Adrenal gland (tissue), 12 donors: ENCODE data around the gene PACS2. TPM values are rescaled to one million over a fixed set of nuclear protein-coding genes. Genes with fewer than 3 reads are reported as not detected.
"Not testable (repeated sequence)": the region's sequence is repeated elsewhere in the genome, so short reads cannot be mapped to it uniquely, and the experiment has no call there.

Experiments used
- DNase-seq, 7 donors: peaks; one replicate each; pipeline ENCODE4 v3.0.0-alpha.2; 2019 to 2020
- H3K27ac ChIP-seq, 5 donors: fragments of 200-600 bp; sonication (generic) in 4 of 5; 1 replicate in 3 of 5; 2 replicates in 2 of 5; pipeline versions ENCODE4 v1.5.1 to v1.8.0; 2016 to 2020; ENCODE audit warnings: mild to moderate bottlenecking in 1 of 5
- H3K27me3 ChIP-seq: fragments of 200-600 bp; 2 replicates; pipeline ENCODE4 v1.8.0; 2021
- H3K36me3 ChIP-seq, 2 donors: fragments of 200-600 bp; replicated peaks in 1 of 2; 1 replicate in 1 of 2; 2 replicates in 1 of 2; pipeline versions ENCODE4 v1.5.1 to v1.8.0; 2018 to 2022
- H3K4me1 ChIP-seq, 2 donors: fragments of 200-600 bp; replicated peaks in 1 of 2; 1 replicate in 1 of 2; 2 replicates in 1 of 2; pipeline versions ENCODE4 v1.5.1 to v1.8.0; 2018 to 2021
- H3K4me3 ChIP-seq, 4 donors: fragments of 200-600 bp; sonication (generic) in 3 of 4; one replicate each; pipeline ENCODE4 v1.5.1; 2016 to 2018
- H3K9me3 ChIP-seq, 3 donors: fragments of 200-600 bp; sonication (generic) in 1 of 3; replicated peaks in 1 of 3; 1 replicate in 2 of 3; 2 replicates in 1 of 3; pipeline versions ENCODE4 v1.5.1 to v1.8.0; 2016 to 2021
- POLR2A ChIP-seq, 2 donors: fragments of 450-650 bp; IDR thresholded peaks; one replicate each; pipeline ENCODE4 v1.6.1; 2017; ENCODE audit warnings: antibody characterized with exemption in 2 of 2, mild to moderate bottlenecking in 2 of 2, moderate library complexity in 1 of 2
- WGBS, 4 donors: extraction: QIAGEN DNeasy Blood & Tissue Kit in 2 of 4; methylation state at CpG; one replicate each; pipeline versions ENCODE4 v1.1.5 to v1.1.7; 2013 to 2017; 5-methylcytosine and 5-hydroxymethylcytosine counted together
- intact Hi-C, 2 donors: fragments of 100-400 bp; cut with DNase I; formaldehyde crosslinking; loops; one replicate each; pipeline versions ENCODE4 v1.14.1 to v1.15.0; 2022 to 2023
- polyA plus RNA-seq, 3 donors: library from polyadenylated mRNA; stranded (reverse); fragments of 200-250 nt in 2 of 3; fragments of 350-450 nt in 1 of 3; fragmentation: Illumina TruSeq in 1 of 3; extraction: RNeasy Lipid Tissue Mini Kit (QIAGEN cat#74804) in 1 of 3; gene quantifications; one replicate each; pipeline ENCODE4 v1.2.3, GENCODE V29; 2013 to 2014
- total RNA-seq, 9 donors: library from RNA; depleted of rRNA in 4 of 9; stranded (reverse); fragments of >200 nt in 4 of 9; fragments of 120-200 nt in 1 of 9; fragmentation: NEBNext Ultra II Directional in 1 of 9; extraction: Animal tissue kit (Norgen Biotek cat#: 25700) in 1 of 9; gene quantifications; one replicate each; pipeline versions ENCODE4 v1.1.0 to v1.2.4, GENCODE V29; 2013 to 2023
- TF ChIP-seq, protein P1 (sequence below), 6 experiments: fragments of 450-650 bp in 4 of 6; fragments of 200-600 bp in 2 of 6; sonication (generic) in 1 of 6; IDR thresholded peaks; 1 replicate in 5 of 6; 2 replicates in 1 of 6; pipeline versions ENCODE4 v1.5.1 to v1.8.0; 2016 to 2021; ENCODE audit warnings: antibody characterized with exemption in 6 of 6, mild to moderate bottlenecking in 2 of 6, moderate library complexity in 1 of 6
- donor health status: healthy with polysubstance abuse.
- donor health status: Bipolar disorder and iron deficiency.
- donor health status: DM: yes; HTN: yes; CAD: no.
- donor health status: DM: no; HTN: no; CAD: no.
- donor health status: DM: no; HTN: no; CAD: no.
- donor health status: DM: yes; HTN: yes; CAD: no.

Gene PACS2
- total and polyA plus RNA-seq, 12 donors, result 19.5 to 221 (median 81.1) TPM

DNA sequence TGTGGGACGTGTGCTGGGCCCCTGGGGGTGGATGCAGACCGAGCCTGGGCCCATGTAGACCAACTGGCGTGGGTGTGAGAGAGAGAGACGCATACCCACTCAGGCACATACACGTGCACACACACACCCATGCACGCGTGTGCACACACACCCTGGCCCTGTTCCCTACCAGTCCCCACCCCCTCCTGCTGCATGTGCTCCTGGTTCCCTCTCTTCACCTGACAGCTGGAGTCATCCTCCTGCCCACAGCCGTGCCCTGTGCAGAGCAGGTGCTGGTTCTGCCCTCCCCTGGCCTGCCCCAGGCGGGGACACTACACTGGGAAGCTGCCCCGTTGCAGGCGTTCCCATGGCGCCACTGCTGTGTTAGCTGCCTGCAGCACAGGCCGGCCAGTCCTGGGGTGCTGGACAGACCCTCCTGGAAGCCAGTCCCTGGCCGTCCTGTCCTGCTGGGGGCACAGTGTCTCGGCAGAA is 18.5 kb downstream of the PACS2 start:
- intact Hi-C loops, result no loop called here
- no peaks in the 10 kb centered on the region for H3K9me3 ChIP-seq
- H3K36me3 ChIP-seq, result no peaks in the 10 kb centered on the region
- TF ChIP-seq, protein P1, sequence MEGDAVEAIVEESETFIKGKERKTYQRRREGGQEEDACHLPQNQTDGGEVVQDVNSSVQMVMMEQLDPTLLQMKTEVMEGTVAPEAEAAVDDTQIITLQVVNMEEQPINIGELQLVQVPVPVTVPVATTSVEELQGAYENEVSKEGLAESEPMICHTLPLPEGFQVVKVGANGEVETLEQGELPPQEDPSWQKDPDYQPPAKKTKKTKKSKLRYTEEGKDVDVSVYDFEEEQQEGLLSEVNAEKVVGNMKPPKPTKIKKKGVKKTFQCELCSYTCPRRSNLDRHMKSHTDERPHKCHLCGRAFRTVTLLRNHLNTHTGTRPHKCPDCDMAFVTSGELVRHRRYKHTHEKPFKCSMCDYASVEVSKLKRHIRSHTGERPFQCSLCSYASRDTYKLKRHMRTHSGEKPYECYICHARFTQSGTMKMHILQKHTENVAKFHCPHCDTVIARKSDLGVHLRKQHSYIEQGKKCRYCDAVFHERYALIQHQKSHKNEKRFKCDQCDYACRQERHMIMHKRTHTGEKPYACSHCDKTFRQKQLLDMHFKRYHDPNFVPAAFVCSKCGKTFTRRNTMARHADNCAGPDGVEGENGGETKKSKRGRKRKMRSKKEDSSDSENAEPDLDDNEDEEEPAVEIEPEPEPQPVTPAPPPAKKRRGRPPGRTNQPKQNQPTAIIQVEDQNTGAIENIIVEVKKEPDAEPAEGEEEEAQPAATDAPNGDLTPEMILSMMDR (IDR thresholded peaks at IDR 0.05), result no peak
- no peak for TF ChIP-seq POLR2A (IDR thresholded peaks at IDR 0.05)
- 86 to 90% (median 90%) methylated on average over 2 to 15 of the region's 15 CpGs for WGBS, 4 donors
- DNase-seq, result no peak
- H3K4me1 ChIP-seq, result peaks cover 40 to 63% of the 10 kb centered on the region in 2 donors
- no peaks in the 10 kb centered on the region for H3K27me3 ChIP-seq
- no peak overlapping the region for H3K27ac ChIP-seq
- no peak overlapping the region for H3K4me3 ChIP-seq

DNA sequence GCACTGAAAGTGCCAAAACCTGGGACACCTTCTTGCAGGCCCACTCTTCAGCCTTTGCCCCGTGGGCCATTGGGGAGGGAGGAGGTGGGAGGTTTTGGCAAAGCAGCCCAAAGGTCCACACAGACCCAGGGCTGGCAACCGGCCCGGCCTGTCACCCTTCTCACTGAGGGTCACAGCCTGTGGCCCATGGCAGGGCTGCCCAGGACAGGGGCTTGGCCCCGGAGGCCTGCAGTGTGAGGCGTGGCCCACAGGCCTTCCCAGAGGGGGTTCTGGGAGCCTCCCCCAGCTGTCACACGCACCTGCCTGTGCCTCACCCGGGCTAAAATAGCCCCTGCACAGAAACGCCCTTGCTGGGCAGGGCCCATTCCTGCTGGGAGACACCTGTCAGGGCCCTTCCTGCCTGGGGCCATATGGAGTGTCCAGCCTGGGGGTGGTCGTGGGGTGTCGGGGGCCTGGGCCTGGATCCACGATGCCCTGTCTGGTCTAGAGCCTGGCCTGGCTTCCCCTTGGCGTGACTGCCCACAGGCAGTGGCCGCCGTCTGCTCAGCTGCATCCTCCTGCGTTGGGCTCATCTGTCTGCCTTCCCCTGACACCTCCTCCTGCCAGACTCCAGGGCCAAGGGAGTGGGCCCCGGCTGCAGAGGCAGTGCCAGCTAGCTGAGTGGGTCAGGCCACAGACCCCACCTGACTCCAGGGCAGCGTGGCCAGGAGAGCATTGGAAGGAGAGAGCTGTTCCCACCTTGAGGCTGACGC is 19.2 kb downstream of the PACS2 start:
- peaks cover 39 to 63% of the 10 kb centered on the region in 2 donors for H3K4me1 ChIP-seq
- DNase-seq, result no peak
- H3K27me3 ChIP-seq, result no peaks in the 10 kb centered on the region
- 69 to 83% (median 74%) methylated on average over 6 to 18 of the region's 18 CpGs for WGBS, 4 donors
- no peak for TF ChIP-seq POLR2A (IDR thresholded peaks at IDR 0.05)
- TF ChIP-seq, protein P1 (IDR thresholded peaks at IDR 0.05), result no peak
- intact Hi-C loops, result no loop called here
- H3K9me3 ChIP-seq, result no peaks in the 10 kb centered on the region
- no peaks in the 10 kb centered on the region for H3K36me3 ChIP-seq
- H3K4me3 ChIP-seq, result no peak overlapping the region
- H3K27ac ChIP-seq, result no peak overlapping the region

DNA sequence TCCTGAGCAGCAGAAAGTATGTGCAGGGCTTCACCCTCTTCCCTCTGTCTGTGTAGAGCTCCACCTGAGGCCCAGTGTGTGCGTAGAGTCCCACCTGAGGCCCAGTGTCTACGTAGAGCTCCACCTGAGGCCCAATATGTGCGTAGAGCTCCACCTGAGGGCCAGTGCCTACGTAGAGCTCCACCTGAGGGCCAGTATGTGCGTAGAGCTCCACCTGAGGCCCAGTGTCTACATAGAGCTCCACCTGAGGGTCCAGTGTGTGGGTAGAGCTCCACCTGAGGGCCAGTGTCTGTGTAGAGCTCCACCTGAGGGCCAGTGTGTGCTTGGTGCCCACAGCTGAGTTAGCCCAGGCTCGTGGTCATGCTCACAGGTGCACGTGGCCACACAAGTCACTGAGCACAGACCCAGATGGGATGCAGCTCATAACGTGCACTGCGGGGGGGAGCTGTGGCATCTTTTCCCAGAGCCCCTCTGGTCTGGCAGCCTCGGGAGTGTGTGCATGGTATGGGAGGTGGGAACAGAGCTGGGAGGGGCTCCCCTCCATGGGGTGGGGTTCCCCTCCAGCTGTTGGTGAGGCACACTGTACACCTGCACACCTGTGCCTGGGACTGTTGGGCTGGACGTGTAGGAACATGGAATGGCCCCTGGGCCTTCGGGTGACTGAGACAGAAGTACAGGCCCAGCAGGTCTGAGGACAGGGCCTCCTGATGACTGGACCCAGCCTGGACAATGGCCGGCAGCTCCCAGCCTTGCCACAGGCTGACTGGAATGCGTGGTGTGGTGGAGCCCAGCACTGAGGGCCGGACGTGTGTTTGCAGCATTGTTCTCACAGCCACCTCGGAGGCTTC is 20.1 kb downstream of the PACS2 start:
- no peak for DNase-seq
- H3K27me3 ChIP-seq, result no peaks in the 10 kb centered on the region
- WGBS, 4 donors, result 92 to 99% (median 95%) methylated on average over 12 to 17 of the region's 17 CpGs
- H3K4me1 ChIP-seq, result peaks cover 34 to 59% of the 10 kb centered on the region in 2 donors
- TF ChIP-seq, protein P1 (IDR thresholded peaks at IDR 0.05), result no peak
- no peak for TF ChIP-seq POLR2A (IDR thresholded peaks at IDR 0.05)
- no peaks in the 10 kb centered on the region for H3K36me3 ChIP-seq
- no peak overlapping the region for H3K4me3 ChIP-seq
- H3K27ac ChIP-seq, result no peak overlapping the region
- intact Hi-C loops, result no loop called here
- H3K9me3 ChIP-seq, result no peaks in the 10 kb centered on the region

DNA sequence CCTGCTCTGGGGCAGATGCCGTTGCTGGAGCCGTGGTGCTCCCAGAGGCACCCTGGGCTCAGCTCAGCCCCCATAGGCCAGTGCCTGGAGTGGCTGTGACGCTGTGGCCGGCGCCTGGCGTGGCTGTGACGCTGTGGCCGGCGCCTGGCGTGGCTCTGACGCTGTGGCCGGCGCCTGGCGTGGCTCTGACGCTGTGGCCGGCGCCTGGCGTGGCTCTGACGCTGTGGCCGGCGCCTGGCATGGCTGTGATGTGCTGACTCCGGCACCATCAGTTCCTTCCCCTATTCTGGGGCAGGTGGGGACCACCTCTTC is 20.6 kb downstream of the PACS2 start:
- WGBS, 4 donors, result 97 to 100% methylated on average over 18 to 22 of the region's 22 CpGs; no CpG with 5 or more reads in 2 of the 4 donors
- H3K4me1 ChIP-seq, result peaks cover 34 to 59% of the 10 kb centered on the region in 2 donors
- DNase-seq, H3K4me3 ChIP-seq, H3K9me3 ChIP-seq, H3K27me3 ChIP-seq, intact Hi-C loops, H3K36me3 ChIP-seq: not testable (repeated sequence)
- H3K27ac ChIP-seq, result peak overlapping the region in 3 of 5 donors; percentile 64 to 79 (median 75)
